SK-N-DZ (cell line): Measurements from ENCODE around the gene SMYD2.
"Not testable (repeated sequence)": the region's sequence is repeated elsewhere in the genome, so short reads cannot be mapped to it uniquely, and the experiment has no call there.

Source experiments
- DNase-seq: peaks from one replicate; pipeline ENCODE4 v3.0.0-alpha.2; 2015; ENCODE audit warnings: low spot score

SMYD2 gene

DNA sequence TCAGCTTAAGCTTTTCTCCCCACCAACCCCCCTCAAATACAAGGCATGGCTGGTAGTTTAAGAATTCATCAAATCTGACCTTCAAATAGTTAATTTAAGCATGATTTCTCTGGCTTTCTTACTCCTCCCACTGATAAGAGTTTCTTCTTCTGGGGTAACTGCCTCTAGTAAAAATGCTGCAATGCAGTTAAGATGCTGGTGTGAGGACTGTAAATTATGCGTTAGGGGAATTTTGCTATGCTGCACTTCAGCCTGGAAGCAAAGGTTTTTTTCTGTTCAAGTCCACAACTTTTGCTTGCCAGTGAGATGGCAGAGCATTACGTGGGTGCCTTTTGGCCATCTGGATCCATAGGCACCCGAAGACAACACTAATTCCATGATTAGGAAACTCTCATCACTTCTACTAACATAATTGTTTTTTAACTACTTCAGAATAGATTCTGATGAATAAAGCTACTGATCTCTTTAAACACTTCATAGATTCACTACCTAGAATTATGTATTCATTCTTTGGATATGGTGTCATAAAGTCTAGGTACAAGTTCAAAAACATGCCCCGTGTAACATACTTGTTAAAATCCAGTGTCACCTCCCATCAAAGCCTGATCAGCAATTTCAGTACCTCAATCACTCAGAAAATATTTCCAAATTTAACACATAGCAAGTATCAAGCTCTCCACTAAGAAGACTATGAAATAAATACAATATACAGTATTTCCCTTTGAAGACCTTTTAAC is 8.8 kb upstream of the SMYD2 start:
- no peak for DNase-seq

DNA sequence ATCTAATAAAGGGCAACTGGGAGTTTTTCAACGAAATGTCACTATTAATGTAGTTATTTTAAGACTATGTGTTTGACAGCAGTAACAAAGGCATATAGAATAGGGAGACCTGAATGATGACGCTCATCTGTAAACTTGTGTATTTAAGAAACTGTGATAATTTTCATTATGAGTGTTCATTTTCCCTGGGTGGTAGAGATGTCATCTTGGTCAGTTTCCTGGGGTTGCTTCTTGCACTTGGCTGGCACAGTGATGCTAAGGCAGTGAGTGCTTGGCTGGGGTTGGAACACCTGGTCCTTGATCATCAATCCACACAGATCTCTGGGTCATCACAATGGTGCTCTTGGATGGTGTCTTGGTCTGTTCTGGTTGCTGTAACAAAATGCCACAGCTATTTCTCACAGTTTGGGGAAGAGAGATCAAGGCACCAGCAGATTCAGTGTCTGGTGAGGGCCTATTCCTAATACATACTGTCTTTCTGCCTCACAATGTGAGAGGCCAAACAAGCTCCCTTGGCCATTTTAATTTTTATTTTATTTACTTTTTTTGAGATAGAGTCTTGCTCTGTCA is 7.9 kb upstream of the SMYD2 start:
- no peak for DNase-seq

DNA sequence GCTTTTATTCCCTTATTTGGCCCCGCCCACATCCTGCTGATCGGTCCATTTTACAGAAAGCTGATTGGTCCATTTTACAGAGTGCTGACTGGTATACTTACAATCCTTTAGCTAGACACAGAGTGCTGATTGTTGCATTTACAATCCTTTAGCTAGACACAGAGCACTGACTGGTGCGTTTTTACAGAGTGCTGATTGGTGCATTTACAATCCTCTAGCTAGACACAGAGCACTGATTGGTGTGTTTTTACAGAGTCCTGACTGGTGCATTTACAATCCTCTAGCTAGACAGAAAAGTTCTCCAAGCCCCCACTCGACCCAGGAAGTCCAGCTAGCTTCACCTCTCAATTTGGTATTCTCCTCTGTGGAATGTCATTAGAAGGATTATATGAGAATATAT is 5.3 kb upstream of the SMYD2 start:
- DNase-seq, result not testable (repeated sequence)

DNA sequence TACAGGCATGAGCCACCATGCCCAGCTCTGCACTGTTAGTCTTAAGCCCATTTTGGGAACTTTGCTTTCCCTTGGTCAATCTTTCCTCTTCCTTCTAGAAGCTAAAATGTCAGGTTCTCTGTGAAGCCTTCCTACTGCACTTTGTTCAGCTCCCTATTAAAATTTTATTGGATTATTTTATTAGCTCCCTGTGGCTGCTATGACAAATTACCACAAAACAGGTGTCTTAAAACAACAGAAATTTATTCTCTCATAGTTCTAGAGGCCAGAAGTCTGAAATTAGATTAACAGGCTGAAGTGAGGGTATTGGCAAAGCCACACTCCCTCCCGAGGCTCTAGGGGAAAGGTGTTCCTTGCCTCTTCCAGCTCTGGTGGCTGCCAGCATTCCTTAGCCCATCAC is 4.2 kb upstream of the SMYD2 start:
- no peak for DNase-seq

DNA sequence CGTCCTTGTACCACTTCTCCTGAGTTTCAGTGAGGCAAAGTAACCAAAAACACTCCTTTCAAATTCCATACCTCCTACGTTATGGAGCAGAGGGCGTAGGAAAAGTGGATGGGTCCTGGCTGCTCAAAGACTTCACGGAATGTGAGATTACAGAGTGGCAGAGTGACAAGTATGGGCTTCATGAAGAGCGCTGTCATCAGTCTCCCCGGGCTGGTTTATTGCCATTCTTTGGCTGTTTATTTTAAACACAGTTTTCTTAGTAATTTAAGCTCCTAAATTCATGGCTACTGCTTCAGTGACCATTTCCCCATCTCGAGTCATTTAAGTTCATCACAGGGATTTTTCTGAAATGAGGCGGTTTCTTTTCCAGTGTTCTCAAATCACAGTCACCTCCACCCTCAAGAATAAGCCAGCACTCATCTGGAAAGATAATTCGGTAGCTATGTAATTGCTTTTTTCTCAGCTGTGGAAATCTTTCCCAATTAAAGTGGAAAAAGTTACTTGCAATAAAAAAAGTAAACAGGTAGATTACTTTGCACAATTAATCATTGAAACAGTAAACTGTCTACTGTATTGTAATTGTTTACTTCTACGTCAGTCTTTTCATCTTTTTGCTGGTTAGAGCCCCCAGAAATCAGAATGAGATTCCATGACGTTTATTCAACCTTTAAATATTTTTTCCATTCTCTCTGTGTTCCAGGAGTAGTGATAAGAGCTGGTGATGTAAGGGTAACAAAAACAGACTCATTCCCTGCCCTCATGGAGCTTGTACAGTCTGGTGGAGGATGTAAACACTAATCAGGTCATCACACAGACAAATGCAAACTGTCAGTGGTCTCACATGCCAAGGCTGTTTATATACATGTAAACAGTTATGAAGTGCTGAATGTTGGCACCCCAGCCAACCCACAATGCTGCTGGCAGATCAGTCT is 3.0 kb upstream of the SMYD2 start:
- no peak for DNase-seq

DNA sequence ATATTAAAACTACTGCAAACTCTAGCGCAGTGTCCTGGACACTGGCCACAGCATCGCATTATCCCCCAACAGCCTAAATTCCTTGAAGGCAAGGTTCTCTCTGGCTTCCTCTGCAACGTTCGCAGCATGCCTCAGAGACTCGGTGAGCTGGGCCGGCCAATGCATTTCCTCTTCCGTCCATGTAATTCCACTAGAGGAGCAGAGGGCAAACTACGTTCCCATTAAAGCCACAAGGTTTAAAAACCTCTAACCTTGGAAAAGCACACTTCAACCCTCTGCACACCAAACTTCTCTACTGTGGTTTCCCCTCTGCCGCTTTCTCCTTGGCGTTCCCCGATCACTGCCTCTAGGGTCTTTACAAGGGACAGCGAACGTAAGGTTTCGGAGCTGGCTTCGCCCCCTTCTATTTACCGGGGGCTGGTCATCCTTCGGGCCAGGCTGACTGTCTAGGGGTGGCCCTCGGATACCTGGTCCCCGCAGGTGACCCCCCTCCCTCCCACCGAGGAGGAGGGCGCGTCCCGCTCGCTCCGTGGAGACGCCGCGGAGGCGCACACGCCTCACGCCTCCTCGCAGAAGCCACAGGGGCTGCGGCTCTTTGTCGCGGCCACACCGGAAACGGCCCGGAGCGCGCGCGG is 456 bp upstream of the SMYD2 start:
- peak; percentile 46 for DNase-seq

DNA sequence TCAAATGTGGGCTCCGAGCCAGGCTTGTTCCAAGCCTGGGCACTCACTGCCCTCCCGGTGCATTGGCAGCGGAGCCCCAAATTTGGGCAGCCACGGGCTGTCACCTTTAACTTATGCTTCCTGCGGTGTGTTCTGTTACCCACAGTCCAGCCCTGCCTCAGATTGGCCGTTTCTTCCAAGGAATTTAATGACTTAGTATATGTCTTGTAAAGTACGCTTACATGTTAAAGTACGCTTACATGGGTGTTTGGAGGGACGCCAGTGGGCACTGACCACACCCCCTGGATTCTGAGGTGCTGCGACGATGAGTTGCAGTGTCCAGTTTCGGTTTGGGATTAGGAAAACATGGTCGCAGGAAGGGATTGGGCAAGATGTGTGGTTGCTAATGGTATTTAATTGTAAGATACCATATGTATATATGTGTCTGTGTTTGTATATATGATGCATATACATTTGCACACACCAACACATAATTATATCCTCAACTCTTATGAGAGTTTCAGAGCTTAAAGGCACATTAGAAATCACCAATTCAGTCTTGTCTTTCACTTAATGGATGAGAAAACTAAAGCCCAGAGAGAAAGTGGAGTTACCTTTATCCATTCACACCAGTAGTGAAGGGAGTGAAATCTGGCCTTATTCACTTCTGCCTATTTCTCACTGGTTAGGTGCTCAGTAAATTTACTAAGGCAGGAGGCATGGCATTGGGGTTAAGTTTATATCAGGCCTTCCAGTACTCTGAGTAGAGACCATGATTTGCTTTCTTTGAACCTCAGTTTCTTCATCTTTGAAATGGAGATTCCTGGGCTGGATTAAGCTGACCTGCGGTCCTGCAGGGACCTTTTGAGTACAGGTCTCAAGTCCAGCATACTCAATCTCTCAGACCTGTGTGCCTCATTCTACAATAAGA is 1.0 kb downstream of the SMYD2 start:
- DNase-seq, result no peak

DNA sequence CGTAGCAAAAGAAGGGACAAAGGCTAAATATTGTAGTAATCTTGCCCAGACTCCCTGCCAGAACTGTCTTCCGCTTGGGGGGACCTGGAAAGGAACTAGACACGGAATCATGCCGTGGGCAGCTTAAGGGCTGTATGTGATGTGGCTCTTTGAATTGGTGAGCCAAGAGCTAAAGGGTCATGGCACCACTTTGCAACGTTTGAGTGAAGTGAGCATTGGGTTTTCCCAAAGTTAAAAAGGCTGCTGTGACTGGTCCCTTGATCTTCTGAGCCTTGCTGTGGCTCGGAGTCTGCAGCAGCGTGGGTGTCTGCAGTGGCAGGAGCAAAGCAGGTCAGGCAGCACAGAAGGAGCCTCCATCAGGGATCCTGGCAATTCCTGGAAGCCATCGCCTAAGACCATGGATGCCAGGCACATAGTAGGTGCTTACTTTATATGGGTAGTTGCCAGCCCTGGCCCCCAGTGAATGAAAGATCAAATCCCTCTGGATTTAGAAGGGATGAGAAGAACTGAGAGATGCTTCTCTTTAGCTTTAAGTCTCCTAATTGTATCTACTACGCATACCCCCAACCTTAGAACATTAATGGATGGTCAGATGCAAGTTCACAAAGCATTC is 1.8 kb downstream of the SMYD2 start:
- no peak for DNase-seq

DNA sequence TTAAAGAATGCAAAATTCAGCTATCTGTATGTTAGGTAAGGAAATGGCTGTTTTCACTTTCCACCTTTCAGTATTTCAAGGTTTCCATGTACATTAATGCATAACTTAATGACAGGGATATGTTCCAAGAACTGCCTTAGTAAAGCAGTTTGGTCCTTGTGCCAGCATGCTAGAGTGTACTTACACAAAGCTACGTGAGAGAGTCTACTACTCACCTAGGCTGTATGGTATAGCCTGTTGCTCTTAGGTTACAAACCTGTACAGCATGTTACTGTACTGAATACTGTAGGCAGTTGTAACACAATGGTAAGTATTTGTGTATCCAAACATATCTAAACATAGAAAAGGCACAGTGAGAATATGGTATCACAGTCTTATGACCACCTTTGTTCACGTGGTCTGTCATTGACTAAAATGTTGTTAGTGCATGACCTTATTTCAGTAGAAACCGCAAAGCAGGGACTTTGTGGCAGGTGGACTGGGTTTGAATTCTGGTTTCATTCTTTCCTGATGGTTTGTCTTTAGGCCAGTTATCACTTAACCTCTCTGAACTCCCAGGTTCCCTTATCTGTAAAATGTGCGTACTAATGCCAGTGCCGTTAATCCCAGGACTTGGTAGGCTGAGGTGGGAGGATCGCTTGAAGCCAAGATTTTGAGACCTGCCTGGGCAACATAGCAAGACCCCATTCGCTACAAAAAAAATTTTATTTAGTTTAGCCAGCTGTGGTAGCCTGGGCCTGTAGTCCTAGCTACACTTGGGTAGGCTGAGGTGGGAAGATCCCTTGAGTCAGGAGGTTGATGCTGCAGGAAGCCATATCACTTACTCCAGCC is 4.9 kb downstream of the SMYD2 start:
- no peak for DNase-seq

DNA sequence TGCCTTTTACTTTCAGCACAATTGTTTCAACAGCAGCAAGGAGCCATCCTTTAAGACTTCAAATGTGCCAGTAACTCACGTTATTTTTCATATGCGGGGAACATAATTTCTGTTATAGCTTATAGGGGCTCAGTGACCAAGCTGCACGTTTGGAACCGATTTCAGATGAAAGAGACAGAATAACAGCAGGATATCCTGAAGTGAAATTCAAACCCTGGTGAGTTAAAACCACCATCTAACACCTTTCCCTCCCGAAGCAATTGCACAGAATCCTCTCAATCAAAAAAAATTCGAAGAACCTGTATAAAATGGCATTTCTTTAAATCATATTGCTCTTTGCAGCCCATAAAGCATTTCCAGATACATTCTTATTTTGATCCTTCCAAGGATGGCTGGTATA is 6.9 kb downstream of the SMYD2 start:
- DNase-seq, result no peak

DNA sequence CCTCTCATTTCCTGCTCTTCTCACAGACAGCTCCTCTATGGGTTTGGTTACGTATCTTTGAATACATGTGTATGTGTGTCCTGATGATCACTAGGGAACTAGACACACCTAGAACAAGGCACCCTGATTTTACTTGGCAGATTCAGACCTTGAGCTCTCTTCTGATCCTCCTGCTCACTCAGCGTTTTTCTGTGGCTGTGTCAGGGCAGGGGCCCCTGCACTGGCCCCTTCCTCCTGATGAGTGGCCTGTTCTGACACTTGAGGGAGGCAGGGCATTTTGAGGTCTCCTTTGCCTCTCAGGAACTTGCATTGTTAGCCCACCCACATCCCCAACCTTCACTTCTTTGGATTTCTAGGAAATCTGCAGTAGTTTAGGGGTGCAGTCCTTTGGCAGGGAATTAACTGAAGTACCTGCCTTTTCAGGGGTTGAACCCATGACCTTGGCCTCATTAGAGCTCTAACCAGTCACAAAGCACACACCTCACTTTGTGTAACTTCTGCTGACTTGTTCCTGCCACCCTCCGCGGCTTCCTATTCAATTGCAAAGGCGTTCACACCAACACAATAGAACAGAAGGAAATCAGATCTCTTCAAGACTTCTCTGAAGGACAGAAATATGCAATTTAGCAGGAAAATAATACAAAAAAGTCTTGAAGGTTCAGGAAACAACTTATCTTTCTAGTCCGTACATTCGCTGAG is 8.8 kb downstream of the SMYD2 start:
- no peak for DNase-seq

DNA sequence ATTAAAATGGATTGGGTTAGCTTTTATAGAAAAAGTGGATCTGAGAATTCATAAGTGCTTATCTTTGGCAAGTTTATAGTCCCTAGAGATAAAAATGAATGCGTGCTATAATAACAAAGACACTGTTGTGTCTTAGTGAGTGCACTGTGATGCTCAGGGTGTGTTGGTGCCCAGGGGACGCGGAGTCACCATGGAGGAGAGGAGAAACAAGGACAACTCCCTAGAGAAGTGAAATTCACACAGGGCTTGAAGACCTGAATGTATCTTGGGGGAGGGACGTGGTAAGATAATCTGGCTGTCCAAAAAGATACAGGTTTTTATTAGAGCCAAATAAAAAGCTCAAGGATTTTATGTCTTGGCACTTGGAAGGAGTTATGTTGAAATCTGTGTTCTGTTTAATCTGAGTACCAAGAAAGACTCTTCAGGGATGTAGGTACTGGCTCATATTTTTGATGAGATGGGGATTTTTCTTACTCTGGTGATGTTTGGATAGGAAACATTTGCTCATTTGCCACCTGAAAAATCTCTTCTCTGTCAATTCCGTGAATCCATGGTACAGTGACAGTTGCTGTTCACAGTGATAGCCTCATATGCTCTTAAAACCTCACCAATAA is 9.6 kb downstream of the SMYD2 start:
- DNase-seq, result no peak

DNA sequence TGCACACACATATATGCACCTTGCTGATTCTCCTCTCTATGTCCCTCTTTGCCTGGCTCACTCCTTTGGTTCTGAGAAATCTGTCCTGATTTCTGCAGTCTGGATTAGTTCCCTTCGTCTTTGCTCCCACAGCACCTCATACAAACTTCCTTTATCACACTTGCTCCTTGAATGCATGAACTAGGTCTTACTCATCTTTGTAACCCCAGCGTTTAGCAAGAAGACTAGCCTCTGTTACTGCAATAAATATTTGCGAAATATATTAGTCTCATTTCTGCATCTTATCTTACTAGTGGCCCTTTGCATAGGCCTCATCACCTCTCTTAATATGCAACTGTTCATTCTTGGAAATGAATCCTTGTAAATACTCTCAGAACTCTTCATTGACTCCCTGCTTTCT is 11.4 kb downstream of the SMYD2 start:
- no peak for DNase-seq

DNA sequence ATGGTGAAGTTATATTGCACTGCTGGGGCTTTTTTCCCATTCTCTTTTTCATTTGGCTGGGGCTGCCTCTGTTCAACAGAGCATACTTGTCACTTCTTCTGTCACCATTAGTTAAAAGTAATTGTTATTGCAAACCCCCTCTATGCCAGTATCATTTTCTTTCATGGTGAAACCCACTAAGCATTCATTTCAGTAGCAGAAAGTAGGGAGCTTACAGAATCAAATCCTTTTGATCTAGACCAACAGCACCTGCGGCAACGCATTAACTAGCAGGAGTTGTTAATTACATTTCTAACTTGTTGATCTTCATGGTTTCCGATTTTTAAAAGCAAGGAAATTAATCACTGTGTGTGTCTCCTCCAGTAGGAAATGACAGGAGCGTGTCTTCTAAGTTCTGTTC is 15.0 kb downstream of the SMYD2 start:
- DNase-seq, result no peak

DNA sequence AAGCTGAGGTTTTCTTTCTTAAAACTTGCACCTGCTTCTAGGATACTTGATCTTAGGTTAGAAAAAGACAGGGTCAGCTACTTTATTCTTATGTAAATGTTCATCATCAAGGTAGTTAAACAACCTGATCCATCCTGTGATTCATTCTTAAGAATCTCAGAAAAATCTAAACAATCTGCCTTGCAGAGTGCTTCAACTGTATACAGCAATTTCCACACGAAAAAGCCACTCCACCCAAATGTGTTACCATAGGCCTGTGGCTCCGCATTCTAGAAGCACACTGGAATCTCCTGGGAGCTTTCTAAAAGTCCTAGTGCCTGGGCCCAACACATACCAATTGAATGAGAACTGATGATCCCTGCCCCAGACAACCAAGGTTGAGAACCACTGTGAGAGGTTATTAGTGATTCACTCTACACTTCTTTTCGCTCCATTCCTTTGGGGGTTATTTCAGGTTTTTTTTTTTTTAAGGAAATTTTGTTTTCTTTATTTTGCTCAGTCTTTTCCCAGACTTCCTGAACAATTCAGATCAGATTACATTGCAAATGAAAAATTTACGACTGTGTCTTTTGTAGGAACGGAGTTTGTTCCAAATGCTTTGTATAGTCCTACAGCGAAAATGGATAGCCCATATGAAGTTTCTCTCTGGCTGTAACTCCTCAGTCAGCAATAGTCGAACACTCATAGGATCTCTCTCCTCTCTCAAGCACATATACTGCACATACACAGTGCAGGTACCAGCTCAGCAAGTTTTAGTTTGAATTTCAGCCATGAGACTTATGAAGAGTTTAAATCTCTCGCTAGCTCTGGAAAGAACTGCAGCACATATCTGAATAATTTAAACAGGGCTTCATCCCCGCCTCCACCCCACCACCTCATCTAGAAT is 16.1 kb downstream of the SMYD2 start:
- no peak for DNase-seq

DNA sequence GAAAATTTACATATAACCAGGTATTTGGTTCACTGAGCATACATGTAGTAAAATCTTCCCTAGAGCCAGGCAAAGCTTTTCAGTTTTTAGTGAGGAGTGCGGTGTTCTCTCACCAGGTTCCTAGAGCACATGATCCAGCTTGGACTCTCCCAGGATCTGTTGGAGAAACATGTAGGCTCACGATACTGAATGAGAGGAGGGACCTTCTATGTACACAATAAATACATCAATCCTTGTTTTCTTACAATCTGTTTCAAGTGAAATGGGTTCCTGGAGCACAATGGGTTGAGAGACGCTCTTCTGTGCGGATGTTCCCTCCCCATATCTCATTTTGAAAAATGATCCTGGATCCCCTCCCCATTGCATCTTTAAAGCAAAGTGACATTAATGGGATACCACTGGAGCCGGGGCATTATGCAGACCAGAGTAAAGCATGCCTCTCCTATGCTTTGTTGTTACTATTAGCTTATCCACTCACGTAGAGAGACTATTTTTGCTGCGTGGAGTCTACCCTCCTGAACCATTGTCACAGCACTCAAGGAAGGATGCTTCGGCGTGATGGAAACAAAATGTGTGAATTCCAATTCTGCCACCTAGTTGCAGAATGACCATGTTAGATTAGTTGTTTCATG is 19.3 kb downstream of the SMYD2 start:
- no peak for DNase-seq

DNA sequence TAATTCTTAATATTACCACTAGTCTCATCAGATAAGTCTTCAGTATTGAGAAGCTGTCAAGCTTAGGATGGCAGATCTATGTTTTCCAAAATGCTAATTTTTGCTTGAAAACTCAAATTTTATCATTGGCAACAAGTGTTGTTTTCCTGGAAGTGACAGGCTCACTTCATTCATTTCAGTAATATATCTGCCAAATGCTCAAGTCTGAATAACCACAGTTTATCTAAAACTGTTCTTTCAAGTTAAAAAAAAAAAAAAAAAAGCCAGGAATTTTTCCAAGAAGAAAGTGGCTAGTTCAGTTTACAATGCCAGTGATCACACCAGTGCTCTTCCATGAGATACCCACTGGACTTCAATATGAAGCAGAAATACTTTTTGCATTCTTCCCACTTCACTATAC is 20.6 kb downstream of the SMYD2 start:
- no peak for DNase-seq
